Epithelial cell of proximal tubule (primary cell): Measurements from ENCODE around the gene INPP5A. TPM values are rescaled to one million over a fixed set of nuclear protein-coding genes. Genes with fewer than 3 reads are reported as not detected.
"Not testable (repeated sequence)": the region's sequence is repeated elsewhere in the genome, so short reads cannot be mapped to it uniquely, and the experiment has no call there.

Experiments
- DNase-seq: peaks from one replicate; pipeline ENCODE4 v3.0.0-alpha.2; 2011; ENCODE audit warnings: low read depth
- H3K4me3 ChIP-seq: 2 replicates; pipeline ENCODE4 v1.5.1; 2011; ENCODE audit warnings: low read depth, mild to moderate bottlenecking, low read length
- total RNA-seq: library from RNA; depleted of rRNA; stranded (reverse); fragments of >200 nt; gene quantifications from 2 replicates; pipeline ENCODE4 v1.2.3, GENCODE V29; 2015
- TF ChIP-seq, protein P1 (sequence below): conservative IDR thresholded peaks from 2 replicates; pipeline ENCODE4 v1.5.1; 2012; ENCODE audit warnings: low read depth, mild to moderate bottlenecking, low read length

INPP5A gene
- total RNA-seq, 1 donor from 2014 or later, result 30.4 TPM

DNA sequence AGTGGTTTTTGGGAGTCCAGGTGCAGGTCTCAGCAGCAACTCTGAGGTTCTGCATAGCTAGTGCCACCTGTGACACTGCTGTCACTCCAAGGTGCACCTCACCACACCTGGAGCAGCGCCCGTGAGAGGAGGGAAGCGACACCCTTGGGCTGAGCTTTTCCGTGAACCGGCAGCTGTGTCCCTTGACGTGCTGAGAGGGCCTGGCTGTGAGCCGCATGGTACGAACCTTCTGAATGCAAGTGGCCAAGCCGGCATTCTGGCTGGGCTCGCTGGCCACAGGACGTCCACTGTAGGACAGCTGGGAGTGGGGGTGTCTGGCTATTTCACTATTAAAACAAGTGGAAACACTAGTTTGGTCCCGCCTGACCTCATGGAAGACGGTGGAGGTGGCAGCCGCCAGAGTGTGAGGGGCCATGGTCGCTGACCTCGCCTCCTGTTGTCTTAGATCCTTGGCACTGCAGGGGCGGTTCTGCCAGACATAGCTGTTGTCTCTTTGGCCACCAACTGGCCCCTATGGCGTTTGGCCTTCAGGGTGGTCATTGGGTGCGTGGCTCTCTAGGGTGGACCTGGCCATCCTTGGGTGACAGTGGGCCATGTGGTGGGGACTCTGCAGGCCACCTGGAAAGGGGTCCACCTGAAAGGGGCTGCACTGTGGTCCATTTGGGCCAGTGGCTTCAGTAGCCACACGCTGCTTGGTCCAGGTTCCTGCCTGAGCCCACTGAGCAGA is 12.9 kb downstream of the INPP5A start:
- no peak for DNase-seq
- no peak overlapping the region for H3K4me3 ChIP-seq
- TF ChIP-seq, protein P1, sequence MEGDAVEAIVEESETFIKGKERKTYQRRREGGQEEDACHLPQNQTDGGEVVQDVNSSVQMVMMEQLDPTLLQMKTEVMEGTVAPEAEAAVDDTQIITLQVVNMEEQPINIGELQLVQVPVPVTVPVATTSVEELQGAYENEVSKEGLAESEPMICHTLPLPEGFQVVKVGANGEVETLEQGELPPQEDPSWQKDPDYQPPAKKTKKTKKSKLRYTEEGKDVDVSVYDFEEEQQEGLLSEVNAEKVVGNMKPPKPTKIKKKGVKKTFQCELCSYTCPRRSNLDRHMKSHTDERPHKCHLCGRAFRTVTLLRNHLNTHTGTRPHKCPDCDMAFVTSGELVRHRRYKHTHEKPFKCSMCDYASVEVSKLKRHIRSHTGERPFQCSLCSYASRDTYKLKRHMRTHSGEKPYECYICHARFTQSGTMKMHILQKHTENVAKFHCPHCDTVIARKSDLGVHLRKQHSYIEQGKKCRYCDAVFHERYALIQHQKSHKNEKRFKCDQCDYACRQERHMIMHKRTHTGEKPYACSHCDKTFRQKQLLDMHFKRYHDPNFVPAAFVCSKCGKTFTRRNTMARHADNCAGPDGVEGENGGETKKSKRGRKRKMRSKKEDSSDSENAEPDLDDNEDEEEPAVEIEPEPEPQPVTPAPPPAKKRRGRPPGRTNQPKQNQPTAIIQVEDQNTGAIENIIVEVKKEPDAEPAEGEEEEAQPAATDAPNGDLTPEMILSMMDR, result no peak

GRCh38 chr10:132551093-132551807 is 13.7 kb downstream of the INPP5A start:
- DNase-seq, result no peak
- TF ChIP-seq, protein P1, result no peak
- H3K4me3 ChIP-seq, result no peak overlapping the region

DNA sequence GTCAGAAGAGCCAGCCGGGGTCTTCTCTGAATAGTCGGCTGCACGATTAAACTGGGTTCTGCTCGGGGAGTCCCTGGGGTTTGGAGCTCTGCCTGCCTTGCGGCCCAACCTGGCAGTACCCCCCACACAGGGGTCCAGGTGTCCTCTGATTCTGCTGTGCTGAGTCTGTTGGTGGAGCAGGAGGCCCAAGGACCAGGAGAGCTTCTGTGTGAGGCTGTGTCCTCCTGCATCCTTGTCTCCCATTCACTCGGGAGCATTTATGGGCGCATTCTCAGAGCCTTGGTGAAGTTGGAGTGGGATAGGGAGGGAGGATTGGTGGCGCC is 14.2 kb downstream of the INPP5A start:
- TF ChIP-seq, protein P1, result no peak
- no peak for DNase-seq

DNA sequence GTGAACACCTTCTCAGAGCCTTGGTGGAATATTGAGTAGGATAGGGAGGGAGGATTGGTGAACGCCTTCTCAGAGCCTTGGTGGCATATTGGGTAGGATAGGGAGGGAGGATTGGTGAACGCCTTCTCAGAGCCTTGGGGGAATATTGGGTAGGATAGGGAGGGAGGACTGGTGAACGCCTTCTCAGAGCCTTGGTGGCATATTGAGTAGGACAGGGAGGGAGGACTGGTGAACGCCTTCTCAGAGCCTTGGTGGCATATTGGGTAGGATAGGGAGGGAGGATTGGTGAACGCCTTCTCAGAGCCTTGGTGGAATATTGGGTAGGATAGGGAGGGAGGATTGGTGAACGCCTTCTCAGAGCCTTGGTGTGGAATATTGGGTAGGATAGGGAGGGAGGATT is 15.0 kb downstream of the INPP5A start:
- DNase-seq, H3K4me3 ChIP-seq: not testable (repeated sequence)

More for the DNA sequence above, 14.2 kb downstream of the INPP5A start:
- no peak overlapping the region for H3K4me3 ChIP-seq

DNA sequence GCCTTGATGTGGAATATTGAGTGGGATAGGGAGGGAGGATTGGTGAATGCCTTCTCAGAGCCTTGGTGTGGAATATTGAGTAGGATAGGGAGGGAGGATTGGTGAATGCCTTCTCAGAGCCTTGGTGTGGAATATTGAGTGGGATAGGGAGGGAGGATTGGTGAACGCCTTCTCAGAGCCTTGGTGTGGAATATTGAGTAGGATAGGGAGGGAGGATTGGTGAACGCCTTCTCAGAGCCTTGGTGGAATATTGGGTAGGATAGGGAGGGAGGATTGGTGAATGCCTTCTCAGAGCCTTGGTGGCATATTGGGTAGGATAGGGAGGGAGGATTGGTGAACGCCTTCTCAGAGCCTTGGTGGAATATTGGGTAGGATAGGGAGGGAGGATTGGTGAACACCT is 16.0 kb downstream of the INPP5A start:
- not testable (repeated sequence) for H3K4me3 ChIP-seq, DNase-seq

DNA sequence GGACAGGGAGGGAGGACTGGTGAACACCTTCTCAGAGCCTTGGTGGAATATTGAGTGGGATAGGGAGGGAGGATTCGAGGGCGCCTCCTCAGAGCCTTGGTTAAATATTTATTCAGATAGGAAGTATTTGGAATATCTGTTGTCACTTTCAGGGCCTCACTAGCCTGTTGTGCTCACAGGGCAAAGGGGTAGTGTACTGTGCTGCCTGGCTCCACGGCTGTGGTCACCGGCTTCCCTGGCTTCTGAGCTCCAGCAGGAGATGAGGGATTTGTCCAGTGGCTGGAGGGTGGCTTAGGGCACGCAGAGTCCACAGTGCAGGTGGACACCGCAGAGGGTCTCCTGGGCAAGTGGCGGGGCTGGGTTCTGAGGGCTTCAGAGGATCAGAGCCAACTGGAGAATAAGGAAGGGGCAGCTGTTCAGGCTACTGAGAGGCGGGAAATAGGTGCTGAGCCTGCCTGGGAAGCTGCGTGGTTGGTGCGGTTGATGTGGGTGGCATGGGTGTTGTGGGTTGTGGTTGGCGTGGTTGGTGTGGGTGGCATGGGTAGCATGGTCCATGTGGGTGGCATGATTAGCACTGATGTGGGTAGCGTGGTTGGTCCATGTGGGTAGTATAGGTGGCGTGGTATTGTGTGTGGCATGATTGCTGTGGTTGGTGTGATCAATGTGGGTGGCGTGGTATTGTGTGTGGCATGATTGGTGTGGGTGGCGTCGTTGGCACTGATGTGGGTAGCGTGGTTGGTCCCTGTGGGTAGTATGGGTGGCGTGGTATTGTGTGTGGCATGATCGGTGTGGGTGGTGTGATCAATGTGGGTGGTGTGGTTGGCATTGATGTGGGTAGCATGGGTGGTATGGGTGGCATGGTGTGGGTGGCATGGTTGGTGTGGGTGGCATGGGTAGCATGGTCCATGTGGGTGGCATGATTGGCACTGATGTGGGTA is 16.7 kb downstream of the INPP5A start:
- no peak for DNase-seq
- TF ChIP-seq, protein P1, result no peak
- no peak overlapping the region for H3K4me3 ChIP-seq

DNA sequence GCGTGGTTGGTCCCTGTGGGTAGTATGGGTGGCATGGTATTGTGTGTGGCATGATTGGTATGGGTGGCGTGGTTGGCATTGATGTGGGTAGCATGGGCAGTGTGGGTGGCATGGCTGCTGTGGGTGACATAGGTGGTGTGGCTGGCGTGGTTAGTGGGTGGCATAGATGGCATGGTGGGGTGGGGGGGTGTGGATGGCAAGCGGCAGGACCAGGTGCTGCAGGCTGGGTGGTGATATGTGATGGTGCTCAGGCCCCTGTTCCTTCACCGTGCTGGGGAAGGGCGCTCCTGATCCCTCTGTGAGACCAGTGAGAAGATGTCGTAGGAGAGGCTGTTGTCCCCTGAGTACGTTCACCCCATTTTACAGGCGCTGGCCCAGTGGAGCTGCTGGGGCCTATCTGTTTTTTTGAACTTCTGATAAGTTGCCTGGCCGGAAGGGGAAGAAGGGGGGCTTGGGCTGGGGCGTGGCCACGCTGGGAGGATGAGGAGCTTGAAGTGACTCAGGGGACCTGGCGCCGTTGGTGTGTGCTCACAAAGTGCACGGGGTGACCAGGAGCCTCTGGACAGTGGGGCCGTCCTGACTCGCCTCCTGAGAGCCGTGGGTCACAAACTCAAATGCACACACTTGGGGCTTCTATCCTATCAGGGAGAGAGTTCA is 17.5 kb downstream of the INPP5A start:
- TF ChIP-seq, protein P1, result no peak
- no peak overlapping the region for H3K4me3 ChIP-seq
- DNase-seq, result no peak
